ENCODE results near the gene UBE2L3.
"Not testable (repeated sequence)": the region's sequence is repeated elsewhere in the genome, so short reads cannot be mapped to it uniquely, and the experiment has no call there.

The UBE2L3 gene

DNA sequence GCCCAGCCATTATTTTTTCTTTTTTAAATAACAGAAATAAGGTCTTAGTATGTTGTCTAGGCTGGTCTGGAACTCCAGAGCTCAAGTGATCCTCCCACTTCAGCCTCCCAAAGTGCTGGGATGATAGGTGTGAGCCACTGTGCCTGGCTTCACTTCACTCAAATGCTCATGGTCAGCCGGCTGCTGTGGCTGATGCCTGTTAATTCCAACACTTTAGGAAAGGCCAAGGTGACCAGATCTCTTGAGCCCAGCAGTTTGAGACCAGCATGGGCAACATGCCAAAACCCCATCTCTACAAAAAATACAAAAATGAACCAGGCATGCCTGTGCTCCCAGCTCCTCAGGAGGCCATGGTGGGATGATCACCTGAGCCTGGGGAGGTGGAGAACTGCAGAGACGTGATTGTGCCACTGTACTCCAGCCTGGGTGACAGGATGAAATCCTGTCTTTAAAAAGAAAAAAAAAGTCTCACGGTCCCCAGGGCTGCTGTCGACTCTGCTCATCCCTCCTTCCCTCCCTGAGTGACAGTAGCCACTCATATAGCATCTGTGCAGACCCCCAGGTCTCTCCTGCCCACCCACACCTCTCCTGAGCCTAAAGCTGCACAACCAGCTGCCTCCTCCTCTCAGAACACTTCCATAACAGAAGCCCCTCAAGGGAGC, 58.7 kb downstream of the UBE2L3 start:
- in situ Hi-C loops (cut with HindIII; ENCODE audit: low sequenced_read_pairs): no loop called here

DNA sequence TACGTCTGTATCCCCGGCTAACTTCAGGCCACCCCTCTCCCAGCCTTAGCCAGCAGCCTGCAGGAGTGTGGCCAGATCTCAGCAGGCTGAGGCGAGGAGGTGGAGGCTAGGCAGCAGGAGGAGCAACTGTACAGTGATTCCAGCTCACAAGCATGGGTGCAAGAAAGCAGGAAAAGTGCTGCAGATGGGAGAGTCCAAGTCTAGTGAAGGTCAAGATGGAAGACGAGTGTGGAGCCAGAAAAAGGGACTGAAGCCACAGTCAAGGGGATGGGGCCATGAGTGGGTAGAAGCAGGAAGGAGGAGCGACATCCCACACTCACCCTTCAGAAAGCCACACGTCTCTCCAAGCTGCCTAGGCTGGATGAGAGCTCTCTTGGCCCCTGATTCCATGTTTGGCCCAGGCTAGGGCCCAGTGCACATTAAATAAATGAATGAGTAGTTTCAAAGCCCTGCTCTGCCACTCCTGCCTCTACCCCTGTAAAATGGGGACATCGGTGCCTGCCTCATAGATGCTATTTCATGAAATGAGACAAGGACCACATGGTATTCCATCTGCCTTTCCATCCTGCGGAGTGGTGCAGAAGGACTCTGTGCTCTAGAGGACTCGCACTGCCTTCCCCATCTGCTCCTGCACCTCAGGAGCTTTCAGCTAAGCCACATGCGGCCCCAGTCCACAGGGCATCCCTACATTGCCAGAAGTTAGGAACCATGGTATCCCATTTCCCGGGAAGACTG, 59.4 kb downstream of the UBE2L3 start:
- in situ Hi-C loops (cut with HindIII; ENCODE audit: low sequenced_read_pairs): no loop called here

GRCh38 chr22:21628386-21629254, 61.1 kb downstream of the UBE2L3 start:
- in situ Hi-C loops (cut with HindIII; ENCODE audit: low sequenced_read_pairs): no loop called here

DNA sequence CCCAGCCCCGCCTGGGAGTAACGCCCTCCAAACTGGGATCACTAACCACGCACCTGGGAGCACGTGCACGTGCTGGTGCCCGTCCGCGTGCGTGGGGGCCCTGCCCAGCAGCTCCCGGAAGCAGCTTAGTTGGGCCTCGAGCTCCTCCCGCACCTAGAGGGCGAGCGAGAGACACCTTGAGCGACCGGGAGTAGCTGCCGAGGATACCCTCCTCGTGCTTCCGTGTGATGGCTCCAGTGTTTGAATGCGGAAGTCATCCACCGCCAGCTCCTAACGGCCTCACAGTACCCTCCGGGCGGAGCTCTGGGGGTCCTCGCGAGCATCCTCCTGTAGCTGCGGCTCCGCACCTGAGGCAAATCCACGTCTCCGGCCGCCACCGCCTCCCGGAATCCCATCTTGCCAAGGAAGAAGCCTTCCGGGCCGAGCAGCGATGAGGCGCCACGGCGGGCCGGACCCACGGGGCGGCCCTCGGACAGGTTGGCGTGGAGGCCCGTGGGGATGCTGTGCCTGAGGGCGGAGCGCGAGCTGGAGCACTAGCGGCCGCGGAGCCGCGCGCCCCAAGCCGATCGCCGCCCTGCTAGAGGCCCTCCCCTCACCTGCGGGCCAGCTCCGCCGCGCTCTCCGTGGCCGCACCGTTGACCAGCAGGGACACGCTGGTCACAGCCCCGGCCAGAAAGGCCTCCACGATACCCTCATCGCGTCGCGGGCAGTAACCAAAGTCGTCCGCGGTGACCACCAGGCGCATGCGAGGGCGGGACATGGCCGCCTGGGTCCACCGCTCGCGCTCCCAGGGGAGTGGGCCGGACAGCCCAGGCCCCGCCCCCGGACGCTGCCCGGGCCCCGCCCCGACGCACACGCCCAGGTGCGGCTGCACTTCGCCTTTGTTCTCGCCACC, 62.0 kb downstream of the UBE2L3 start, which contains the start of gene YDJC:
TSS of gene YDJC (minus strand) at position 768 of the 895 bp plus-strand sequence. CDS start at position 760, 8 bp downstream.
- in situ Hi-C loops (cut with HindIII; ENCODE audit: low sequenced_read_pairs): no loop called here

GRCh38 chr22:21631025-21631424, 63.5 kb downstream of the UBE2L3 start:
- in situ Hi-C loops (cut with HindIII; ENCODE audit: low sequenced_read_pairs): no loop called here

GRCh38 chr22:21632237-21632895, 64.9 kb downstream of the UBE2L3 start, which contains the start of gene CCDC116:
Gene CCDC116, plus strand, starts transcription at chr22:21632760. Its CDS starts 422 bp downstream, at chr22:21633182.
- in situ Hi-C loops (cut with HindIII; ENCODE audit: low sequenced_read_pairs): no loop called here

DNA sequence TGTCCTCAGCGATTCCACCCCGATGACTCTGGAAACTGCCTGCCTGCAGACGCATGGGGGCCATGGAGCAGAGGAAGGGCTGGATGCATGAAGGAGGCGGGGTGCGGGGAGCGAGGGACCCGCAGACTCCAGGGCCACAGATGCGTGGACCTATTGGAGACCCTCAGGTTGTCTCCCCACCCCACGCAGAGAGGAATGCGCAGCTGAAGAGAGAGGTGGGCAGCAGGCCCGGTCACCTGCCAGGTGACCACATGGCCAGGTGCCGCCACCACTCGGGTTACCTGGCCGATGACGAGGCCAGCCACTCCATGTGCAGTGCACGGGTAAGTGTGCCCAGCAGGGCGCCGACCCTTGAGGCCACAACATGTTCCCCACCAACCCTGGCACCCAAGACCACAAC, 65.4 kb downstream of the UBE2L3 start:
- in situ Hi-C loops (cut with HindIII; ENCODE audit: low sequenced_read_pairs): no loop called here

GRCh38 chr22:21633481-21633880, 66.0 kb downstream of the UBE2L3 start:
- in situ Hi-C loops (cut with HindIII; ENCODE audit: low sequenced_read_pairs): no loop called here

GRCh38 chr22:21634081-21634480, 66.6 kb downstream of the UBE2L3 start:
- in situ Hi-C loops (cut with HindIII; ENCODE audit: low sequenced_read_pairs): no loop called here

DNA sequence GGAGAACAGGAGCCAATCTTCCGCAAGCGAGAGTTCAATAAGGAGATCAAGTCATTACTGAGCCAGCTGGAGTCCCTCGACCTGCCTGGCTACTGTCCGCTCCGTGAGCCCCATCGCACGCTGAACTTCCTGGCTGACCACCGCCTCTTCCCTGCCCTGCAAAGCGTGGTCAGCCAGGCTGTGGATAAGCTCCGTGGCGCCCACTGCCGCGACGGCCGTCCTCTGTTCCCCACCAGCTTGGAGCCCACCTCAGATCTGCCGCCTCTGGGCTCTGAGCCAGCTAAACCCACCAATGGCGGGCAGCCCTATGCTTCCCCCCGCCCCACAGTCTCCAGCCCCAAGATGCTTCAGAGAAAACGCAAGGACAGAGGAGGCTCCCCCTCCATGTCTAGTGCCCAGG, 67.3 kb downstream of the UBE2L3 start:
- in situ Hi-C loops (cut with HindIII; ENCODE audit: low sequenced_read_pairs): no loop called here

- in situ Hi-C loops (cut with HindIII; ENCODE audit: low sequenced_read_pairs): no loop called here
Measured at GRCh38 chr22:21635771-21636510, 68.4 kb downstream of the UBE2L3 start.

GRCh38 chr22:21636629-21637218, 69.2 kb downstream of the UBE2L3 start:
- in situ Hi-C loops (cut with HindIII; ENCODE audit: low sequenced_read_pairs): no loop called here

DNA sequence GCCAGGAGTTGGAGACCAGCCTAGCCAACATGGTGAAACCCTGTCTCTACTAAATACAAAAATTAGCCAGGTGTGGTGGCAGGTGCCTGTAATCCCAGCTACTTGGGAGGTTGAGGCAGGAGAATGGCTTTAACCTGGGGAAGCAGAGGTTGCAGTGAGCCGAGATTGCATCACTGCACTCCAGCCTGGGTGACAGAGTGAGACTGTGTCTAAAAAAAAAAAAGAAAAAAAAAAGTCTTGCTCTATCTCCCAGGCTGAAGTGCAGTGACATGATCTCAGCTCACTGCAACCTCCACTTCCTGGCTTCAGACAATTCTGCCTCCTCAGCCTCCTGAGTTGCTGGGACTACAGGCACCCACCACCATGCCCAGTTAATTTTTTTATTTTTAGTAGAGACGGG, 69.9 kb downstream of the UBE2L3 start:
- in situ Hi-C loops (cut with HindIII; ENCODE audit: low sequenced_read_pairs): not testable (repeated sequence)

- in situ Hi-C loops (cut with HindIII; ENCODE audit: low sequenced_read_pairs): no loop called here
Measured at GRCh38 chr22:21639359-21639758, 71.8 kb downstream of the UBE2L3 start.

DNA sequence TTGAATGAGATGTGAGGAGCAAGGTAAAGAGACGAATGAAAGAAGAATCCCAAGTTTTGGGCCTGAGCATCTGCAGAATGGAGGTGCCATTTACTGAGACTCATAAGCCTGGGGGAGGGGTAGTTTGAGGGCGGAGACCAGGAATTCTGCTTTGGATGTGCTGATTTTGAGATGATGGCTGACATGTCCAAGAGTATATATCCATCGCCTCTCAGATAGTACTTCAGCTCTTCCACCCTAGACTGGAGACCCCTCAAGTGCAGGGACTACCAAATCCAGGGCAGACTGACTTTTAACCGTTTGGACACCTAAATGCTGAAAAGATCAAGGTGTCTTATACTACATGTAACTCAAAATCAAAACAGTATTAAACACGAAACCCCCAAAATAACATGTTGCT, 73.3 kb downstream of the UBE2L3 start:
- in situ Hi-C loops (cut with HindIII; ENCODE audit: low sequenced_read_pairs): no loop called here

DNA sequence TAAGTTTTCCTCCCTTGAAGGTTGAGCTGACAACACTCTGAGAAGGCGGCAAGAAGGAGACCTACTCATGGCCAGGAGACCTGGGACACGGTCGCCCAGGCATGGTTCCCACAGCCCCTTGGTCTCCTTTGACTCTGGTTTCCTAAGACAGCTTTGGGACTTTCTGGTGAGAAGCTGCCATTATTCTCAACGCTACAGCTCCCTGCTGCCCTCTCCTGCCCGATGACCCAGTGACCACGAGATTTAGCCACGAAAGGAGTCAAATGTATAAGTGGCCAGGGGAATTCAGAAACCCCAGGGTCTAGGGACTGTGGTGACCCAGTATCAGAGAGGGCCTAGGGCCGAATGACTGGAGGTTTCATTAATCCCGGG, 73.9 kb downstream of the UBE2L3 start:
- in situ Hi-C loops (cut with HindIII; ENCODE audit: low sequenced_read_pairs): no loop called here

- in situ Hi-C loops (cut with HindIII; ENCODE audit: low sequenced_read_pairs): no loop called here
Measured at GRCh38 chr22:21641789-21642583, 74.5 kb downstream of the UBE2L3 start, which contains the start of gene SDF2L1. Gene SDF2L1, plus strand, starts transcription at chr22:21642302. Its CDS starts 35 bp downstream, at chr22:21642337.
